SU-DHL-6 (cell line): ENCODE results near the gene INTS7.

Experiments
- CTCF ChIP-seq: fragments of 200-600 bp; sonication (generic); IDR thresholded peaks from one replicate; pipeline ENCODE4 v1.5.1; 2017; ENCODE audit warnings: antibody characterized with exemption, mild to moderate bottlenecking, low read length, moderate library complexity; ENCODE audit not compliant: insufficient read depth, poor library complexity, severe bottlenecking
- EZH2phosphoT487 ChIP-seq: fragments of 200-600 bp; sonication (generic), shearing (Covaris generic); conservative IDR thresholded peaks from 2 replicates; pipeline ENCODE4 v1.6.1; 2018; ENCODE audit warnings: mild to moderate bottlenecking, antibody characterized with exemption, low read length, moderate library complexity, mixed read lengths

DNA sequence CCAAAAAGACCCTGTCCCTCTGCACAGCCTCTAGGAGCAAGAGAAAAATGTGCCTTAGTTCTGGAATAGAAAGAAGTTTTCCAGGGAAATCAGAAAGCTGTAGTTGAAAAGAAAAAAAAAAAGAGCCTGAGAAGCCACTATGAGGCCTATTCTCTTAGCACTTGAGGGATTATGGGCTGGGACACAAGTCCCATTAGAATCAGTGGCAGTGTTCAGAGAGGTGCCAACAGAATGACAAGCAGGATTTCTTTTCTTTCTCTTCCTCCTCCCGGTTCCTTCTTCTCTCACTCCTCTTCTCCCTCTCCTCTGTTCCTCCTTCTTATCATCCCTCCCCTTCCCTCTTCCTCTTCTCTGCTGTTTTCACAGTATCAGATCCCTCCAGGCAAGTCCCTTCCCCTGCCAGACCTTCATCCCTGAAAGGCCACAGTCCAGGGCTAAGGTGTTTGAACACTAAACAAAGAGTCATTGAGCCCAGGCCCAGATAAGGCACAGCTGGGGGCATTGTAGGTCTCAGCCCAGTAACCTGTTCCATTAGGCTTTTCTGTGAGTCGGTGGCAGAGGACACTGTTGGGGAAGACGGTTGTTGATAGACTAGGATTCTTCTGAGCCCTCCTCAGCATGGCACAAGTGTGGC, 140.1 kb downstream of the INTS7 start:
- TF ChIP-seq EZH2phosphoT487 (no peak), CTCF (no peak)
